ENCODE data around the gene CAMSAP3.

The CAMSAP3 gene

DNA sequence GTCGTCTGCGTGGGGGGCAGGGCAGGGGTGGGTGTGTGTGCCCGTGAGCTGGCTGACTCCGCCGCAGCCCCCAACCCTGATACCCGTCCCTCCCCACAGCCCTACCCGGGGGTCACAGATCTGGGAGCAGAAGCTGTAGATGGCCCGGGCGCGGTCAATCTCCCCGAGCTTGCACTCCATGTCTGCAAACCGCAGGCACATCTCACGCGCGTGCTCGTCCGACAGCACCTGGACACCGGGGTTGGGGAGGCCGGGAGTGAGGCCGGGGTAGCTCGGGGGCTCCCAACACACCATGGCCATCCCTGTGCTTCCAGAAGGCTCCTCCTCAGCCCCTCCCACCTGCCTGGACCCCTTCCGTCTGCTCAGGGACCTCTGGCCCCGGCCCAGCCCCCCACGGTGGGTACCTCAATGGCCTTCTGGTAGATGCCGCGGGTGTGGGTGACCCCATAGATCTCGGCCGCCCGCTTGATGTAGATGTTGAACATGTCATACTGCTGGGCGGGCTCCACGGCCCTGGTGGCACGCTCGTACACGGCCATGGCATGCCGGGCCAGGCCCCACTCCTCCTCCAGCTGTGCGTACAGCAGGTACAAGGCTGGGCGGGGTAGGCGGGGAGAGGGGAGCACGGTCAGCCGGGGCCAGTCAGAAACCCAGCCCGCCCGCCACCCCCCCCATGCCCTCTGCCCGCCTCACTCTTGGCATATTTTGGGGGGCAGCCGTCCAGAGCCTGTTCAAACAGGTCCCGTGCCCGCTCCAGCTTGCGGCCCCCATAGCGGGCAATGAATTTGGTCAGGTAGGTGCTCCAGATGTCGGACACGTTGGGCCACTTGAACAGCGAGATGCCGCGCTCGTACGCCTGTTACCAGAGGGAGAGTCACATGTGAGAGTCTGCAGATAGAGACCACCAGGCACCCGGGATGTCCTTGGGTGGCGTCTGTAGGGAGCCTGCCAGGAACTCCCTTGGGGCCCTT, 25.1 kb downstream of the CAMSAP3 start:
- DNase-seq (ENCODE audit: insufficient read length, low spot score) (no peak), FAIRE-seq (no peak)
- TF ChIP-seq, protein P1, sequence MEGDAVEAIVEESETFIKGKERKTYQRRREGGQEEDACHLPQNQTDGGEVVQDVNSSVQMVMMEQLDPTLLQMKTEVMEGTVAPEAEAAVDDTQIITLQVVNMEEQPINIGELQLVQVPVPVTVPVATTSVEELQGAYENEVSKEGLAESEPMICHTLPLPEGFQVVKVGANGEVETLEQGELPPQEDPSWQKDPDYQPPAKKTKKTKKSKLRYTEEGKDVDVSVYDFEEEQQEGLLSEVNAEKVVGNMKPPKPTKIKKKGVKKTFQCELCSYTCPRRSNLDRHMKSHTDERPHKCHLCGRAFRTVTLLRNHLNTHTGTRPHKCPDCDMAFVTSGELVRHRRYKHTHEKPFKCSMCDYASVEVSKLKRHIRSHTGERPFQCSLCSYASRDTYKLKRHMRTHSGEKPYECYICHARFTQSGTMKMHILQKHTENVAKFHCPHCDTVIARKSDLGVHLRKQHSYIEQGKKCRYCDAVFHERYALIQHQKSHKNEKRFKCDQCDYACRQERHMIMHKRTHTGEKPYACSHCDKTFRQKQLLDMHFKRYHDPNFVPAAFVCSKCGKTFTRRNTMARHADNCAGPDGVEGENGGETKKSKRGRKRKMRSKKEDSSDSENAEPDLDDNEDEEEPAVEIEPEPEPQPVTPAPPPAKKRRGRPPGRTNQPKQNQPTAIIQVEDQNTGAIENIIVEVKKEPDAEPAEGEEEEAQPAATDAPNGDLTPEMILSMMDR (IDR thresholded peaks at IDR 0.05; ENCODE audit: insufficient read depth, missing control alignments), result no peak

DNA sequence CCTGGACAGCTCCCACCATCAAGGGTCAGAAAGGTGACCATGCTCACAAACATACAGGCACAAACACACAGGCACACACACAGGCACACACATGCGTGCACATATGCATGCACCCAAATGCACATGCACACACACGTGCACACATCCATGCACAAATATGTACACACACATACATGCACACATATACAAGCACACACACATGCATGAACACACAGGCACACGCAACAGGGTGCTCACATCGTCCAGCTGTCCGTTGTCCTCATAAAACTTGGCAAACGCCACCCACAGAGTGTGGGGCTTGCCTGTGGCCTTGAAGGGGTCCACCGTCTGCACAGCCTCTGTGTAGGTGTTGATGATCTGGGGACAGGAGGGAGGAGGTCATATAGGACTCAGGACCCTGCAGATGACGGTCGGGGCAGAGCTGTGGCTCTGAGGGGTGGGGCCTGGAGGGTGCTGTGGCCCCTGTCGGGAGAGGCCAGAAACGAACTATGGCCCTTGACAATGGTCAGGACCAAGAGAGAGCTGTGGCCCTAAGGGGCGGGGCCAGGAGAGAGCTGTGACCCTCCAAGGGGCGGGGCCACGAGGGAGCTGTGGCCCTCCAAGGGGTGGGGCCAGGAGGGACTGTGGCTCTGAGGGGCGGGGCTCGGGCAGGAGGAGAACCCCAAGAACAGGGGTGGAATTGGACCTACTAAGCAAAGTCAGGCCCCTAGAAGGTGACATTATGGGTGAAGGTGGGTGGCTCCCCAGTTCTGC, 27.4 kb downstream of the CAMSAP3 start:
- TF ChIP-seq, protein P1 (IDR thresholded peaks at IDR 0.05; ENCODE audit: insufficient read depth, missing control alignments), result no peak
- DNase-seq (ENCODE audit: insufficient read length, low spot score) (no peak), FAIRE-seq (no peak)

DNA sequence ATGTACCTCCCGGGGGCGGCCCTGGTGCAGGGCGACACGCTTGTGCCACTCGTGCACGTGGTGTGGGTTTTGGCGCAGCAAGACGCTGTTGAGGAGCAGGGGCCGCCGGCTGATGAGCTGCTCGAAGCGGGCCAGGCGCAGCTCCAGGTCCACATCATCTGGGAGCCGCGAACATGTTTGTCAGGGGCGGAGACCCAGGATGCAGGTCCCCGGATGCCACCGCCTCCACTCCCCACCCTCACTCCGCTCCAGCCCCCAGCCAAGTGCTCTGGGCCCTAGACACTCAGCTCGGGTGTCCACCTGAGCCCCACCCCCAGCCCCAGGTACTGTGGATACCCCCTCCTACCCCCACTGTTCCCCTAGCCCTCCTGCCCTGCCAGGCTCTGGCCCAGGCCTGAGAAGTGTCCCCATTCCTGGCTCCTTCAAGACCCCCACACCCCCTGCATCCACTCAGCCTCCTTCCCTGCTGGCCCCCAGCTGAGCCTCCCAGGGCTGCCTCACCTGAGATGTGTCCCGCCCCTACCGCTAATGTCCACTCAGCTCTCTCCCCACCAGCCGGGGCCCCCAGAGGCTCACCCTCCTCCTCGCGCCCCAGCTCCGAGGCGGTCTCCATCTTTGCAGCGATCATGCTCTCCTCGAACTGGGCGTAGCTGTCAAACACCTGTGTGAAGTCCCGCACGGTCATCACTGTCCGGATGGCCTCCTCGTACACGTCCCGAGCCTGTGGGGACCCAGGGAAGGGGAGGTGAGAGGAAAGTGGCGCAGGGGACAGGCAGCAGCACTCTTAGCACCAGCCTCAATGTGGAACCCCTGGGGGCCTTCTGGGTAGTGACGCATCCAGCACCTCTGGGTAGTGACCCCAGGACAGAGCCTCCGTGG, 28.3 kb downstream of the CAMSAP3 start:
- FAIRE-seq (no peak), DNase-seq (ENCODE audit: insufficient read length, low spot score) (no peak)
- TF ChIP-seq, protein P1 (IDR thresholded peaks at IDR 0.05; ENCODE audit: insufficient read depth, missing control alignments), result no peak

DNA sequence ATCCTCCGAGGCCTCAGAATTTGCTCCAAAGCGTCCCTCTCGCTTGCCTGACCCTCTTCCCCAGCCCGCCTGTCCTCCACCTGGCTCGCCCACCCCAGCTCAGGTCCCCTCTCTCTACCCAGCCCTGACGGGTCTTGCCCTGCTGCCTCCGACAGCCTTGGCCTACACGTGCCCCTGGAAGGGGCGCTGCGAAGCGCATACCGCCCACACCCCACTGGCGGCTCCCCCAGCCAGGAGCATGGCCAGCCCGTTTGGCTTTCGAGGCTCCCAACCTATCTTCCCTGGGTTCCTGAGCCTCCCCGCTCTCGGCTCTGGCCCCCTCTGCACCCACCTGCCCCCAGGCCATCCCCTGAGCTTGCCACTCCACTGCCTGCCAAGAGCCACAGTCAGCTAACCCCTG, 29.1 kb downstream of the CAMSAP3 start:
- no peak for DNase-seq (ENCODE audit: insufficient read length, low spot score)
- FAIRE-seq, result no peak
- TF ChIP-seq, protein P1 (IDR thresholded peaks at IDR 0.05; ENCODE audit: insufficient read depth, missing control alignments), result no peak

DNA sequence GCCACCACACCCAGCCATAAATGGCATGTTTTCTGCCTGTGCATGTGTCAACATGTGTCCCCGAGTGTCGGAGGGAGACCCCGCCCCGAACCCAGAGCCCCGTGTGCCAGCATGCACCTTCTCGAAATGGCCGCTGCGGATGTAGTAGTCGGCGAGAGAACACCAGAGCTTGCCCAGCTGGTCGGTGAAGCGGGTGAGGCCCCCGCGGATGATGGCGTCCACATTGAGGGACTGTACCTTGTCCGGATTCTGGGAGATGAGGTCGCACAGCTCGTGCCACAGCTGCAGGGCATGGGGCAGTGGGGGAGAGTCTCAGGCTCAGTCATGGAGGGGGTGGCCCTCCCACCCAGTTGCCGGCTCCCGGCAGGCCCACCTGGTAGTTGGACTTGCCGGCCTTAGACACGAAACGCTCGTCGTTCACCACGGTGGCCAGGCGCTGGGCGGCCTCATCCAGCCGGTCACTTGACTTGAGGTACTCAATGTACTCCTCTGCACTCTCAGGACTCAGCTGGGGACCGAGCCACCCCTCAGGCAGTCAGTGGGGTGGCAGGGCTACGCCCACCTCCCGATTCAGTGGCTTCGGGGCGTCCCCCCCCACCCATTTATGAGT, 30.2 kb downstream of the CAMSAP3 start:
- DNase-seq (ENCODE audit: insufficient read length, low spot score) (no peak), FAIRE-seq (no peak)
- TF ChIP-seq, protein P1 (IDR thresholded peaks at IDR 0.05; ENCODE audit: insufficient read depth, missing control alignments), result no peak

DNA sequence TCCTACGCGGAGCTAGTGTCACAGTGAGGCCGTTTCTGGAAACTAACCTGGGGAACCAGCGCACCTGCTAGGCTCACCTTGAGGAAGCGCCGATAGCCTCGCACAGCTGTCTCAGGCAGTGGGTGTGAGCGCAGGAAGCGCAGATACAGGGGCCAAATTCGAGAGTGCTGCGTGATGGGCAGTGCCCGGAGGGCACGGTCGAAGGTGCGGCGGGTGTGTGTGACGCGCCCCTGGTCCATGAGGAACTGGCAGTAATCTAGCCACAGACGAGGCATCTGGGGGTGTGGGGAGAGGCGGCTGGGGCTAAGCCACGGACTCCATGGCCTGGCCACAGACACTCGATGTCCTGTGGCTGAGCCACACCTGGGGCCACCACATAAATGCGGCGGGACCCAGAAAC, 31.5 kb downstream of the CAMSAP3 start:
- no peak for FAIRE-seq
- no peak for DNase-seq (ENCODE audit: insufficient read length, low spot score)
- TF ChIP-seq, protein P1 (IDR thresholded peaks at IDR 0.05; ENCODE audit: insufficient read depth, missing control alignments), result no peak

Measured in D721Med (cell line).